ENCODE data around the gene SORBS1. TPM values are rescaled to one million over a fixed set of nuclear protein-coding genes. Genes with fewer than 3 reads are reported as not detected.

SORBS1 gene
- polyA plus RNA-seq, 1 donor from 2014 or later, result 39.5 TPM

DNA sequence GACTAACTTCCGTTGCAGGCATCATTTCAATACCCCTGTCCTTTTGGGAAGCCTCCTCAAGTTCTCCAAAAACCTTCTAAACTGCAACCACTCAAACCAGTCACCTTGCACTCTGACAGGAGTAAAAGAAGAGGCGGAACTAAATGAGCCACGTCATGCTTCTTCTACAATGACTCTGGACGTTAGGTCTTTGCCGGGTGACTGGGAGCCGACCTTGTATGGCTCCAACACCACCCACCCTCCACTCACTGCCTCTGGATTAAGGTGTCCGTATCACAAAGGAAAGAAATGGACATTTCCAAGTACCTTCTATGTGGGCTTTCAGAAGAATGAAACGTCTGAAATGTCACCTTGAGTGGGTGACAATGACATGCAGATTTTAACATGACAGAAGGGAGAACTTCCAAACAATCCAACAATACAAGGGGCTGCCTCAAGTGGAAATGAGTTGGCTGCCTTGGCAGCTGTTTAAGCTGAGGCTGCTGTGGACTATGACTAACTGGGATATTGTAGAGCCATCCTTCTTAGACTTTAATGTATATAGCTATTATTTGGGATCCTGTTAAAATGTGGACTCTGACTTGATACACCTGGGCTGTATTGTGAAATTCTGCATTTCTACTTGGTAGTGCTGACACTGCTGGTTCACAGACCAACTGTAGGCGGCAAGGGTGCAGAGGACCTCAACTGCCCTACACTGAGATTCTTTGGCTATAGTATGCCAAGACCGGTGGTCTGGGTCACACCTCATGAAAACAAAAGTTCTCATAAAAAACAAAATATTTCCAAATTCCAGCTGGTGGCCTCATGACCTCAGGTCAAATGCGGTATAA is 236.5 kb downstream of the SORBS1 start:
- Histone ChIP-seq H3K9ac (ENCODE audit: low read length) (no peak overlapping the region), H3K4me3 (ENCODE audit: low read length) (no peak overlapping the region), H3K4me2 (ENCODE audit: low read length) (no peak overlapping the region), H2AFZ (ENCODE audit: low read depth, low read length) (no peak overlapping the region), H3K9me2 (ENCODE audit: insufficient read depth, low read length) (no peaks in the 10 kb centered on the region), H3K36me3 (ENCODE audit: insufficient read depth, low read length) (no peaks in the 10 kb centered on the region), H3K79me2 (replicated peaks; ENCODE audit: insufficient read depth, low read length) (no peaks in the 10 kb centered on the region), H4K20me1 (ENCODE audit: insufficient read depth) (no peaks in the 10 kb centered on the region), H3F3A (ENCODE audit: insufficient read depth, low read length, poor library complexity, severe bottlenecking) (no peaks in the 10 kb centered on the region), H3K27ac (ENCODE audit: low read length) (no peak overlapping the region), H3K27me3 (ENCODE audit: insufficient read depth, low read depth, low read length) (no peaks in the 10 kb centered on the region), H3K9me3 (ENCODE audit: low read length) (no peaks in the 10 kb centered on the region)
- no peak for TF ChIP-seq MXI1 (conservative IDR thresholded peaks at IDR 0.05; ENCODE audit: poor library complexity, severe bottlenecking)

GRCh38 chr10:95321554-95322301 is 239.4 kb downstream of the SORBS1 start:
- H3K9me2 ChIP-seq (ENCODE audit: insufficient read depth, low read length), result no peaks in the 10 kb centered on the region

More at GRCh38 chr10:95321554-95322301, 239.4 kb downstream of the SORBS1 start:
- H3K79me2 ChIP-seq (replicated peaks; ENCODE audit: insufficient read depth, low read length), result no peaks in the 10 kb centered on the region
- no peak overlapping the region for H3K4me2 ChIP-seq (ENCODE audit: low read length)
- no peak overlapping the region for H3K4me3 ChIP-seq (ENCODE audit: low read length)
- H2AFZ ChIP-seq (ENCODE audit: low read depth, low read length), result no peak overlapping the region
- H3K9ac ChIP-seq (ENCODE audit: low read length), result no peak overlapping the region
- no peaks in the 10 kb centered on the region for H3F3A ChIP-seq (ENCODE audit: insufficient read depth, low read length, poor library complexity, severe bottlenecking)
- TF ChIP-seq POLR2AphosphoS5 (IDR thresholded peaks at IDR 0.05) (no peak), RAD21 (conservative IDR thresholded peaks at IDR 0.05) (no peak), CTCF (IDR thresholded peaks at IDR 0.05; ENCODE audit: poor library complexity, severe bottlenecking) (no peak), MXI1 (conservative IDR thresholded peaks at IDR 0.05; ENCODE audit: poor library complexity, severe bottlenecking) (no peak), TAF1 (IDR thresholded peaks at IDR 0.05; ENCODE audit: low read depth) (no peak), EZH2 (IDR thresholded peaks at IDR 0.05; ENCODE audit: borderline replicate concordance, insufficient read depth, low read length, poor library complexity, severe bottlenecking) (no peak), SMC3 (conservative IDR thresholded peaks at IDR 0.05; ENCODE audit: poor library complexity) (no peak)
- TF ChIP-seq, protein P1, sequence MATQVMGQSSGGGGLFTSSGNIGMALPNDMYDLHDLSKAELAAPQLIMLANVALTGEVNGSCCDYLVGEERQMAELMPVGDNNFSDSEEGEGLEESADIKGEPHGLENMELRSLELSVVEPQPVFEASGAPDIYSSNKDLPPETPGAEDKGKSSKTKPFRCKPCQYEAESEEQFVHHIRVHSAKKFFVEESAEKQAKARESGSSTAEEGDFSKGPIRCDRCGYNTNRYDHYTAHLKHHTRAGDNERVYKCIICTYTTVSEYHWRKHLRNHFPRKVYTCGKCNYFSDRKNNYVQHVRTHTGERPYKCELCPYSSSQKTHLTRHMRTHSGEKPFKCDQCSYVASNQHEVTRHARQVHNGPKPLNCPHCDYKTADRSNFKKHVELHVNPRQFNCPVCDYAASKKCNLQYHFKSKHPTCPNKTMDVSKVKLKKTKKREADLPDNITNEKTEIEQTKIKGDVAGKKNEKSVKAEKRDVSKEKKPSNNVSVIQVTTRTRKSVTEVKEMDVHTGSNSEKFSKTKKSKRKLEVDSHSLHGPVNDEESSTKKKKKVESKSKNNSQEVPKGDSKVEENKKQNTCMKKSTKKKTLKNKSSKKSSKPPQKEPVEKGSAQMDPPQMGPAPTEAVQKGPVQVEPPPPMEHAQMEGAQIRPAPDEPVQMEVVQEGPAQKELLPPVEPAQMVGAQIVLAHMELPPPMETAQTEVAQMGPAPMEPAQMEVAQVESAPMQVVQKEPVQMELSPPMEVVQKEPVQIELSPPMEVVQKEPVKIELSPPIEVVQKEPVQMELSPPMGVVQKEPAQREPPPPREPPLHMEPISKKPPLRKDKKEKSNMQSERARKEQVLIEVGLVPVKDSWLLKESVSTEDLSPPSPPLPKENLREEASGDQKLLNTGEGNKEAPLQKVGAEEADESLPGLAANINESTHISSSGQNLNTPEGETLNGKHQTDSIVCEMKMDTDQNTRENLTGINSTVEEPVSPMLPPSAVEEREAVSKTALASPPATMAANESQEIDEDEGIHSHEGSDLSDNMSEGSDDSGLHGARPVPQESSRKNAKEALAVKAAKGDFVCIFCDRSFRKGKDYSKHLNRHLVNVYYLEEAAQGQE (IDR thresholded peaks at IDR 0.05; ENCODE audit: borderline replicate concordance), result no peak
- H3K27ac ChIP-seq (ENCODE audit: low read length), result no peak overlapping the region
- H3K9me3 ChIP-seq (ENCODE audit: low read length), result no peaks in the 10 kb centered on the region
- no peaks in the 10 kb centered on the region for H4K20me1 ChIP-seq (ENCODE audit: insufficient read depth)
- no peaks in the 10 kb centered on the region for H3K36me3 ChIP-seq (ENCODE audit: insufficient read depth, low read length)
- no peaks in the 10 kb centered on the region for H3K27me3 ChIP-seq (ENCODE audit: insufficient read depth, low read depth, low read length)

Measured in neural cell (in vitro differentiated cells).